Fibroblast of lung (primary cell): Measurements from ENCODE around the gene POC1B. TPM values are rescaled to one million over a fixed set of nuclear protein-coding genes. Genes with fewer than 3 reads are reported as not detected.

Experiments used
- DNase-seq, 2 donors: peaks; one replicate each; pipeline versions ENCODE4 v3.0.0 to v3.0.0-alpha.2; 2010; ENCODE audit warnings: low read depth in 2 of 2
- H2AFZ ChIP-seq: 2 replicates; pipeline ENCODE4 v1.5.1; 2012; ENCODE audit warnings: low read length, control low read depth, inconsistent platforms
- H3K27ac ChIP-seq: 2 replicates; pipeline ENCODE4 v1.5.1; 2011; ENCODE audit warnings: low read length, control low read depth; ENCODE audit not compliant: insufficient read depth
- H3K27me3 ChIP-seq: 2 replicates; pipeline ENCODE4 v1.5.1; 2011; ENCODE audit warnings: mild to moderate bottlenecking, low read length; ENCODE audit not compliant: control insufficient read depth, insufficient read depth
- H3K36me3 ChIP-seq: 2 replicates; pipeline ENCODE4 v1.5.1; 2011; ENCODE audit warnings: low read length; ENCODE audit not compliant: control insufficient read depth, insufficient read depth
- H3K4me1 ChIP-seq: 2 replicates; pipeline ENCODE4 v1.5.1; 2011; ENCODE audit warnings: low read length; ENCODE audit not compliant: control insufficient read depth, insufficient read depth; ENCODE audit errors: extremely low read depth
- H3K4me2 ChIP-seq: 2 replicates; pipeline ENCODE4 v1.5.1; 2011; ENCODE audit warnings: low read length, control low read depth; ENCODE audit not compliant: insufficient read depth; ENCODE audit errors: extremely low read depth
- H3K4me3 ChIP-seq, 4 experiments: fragments of 200-600 bp in 1 of 4; sonication (generic) in 1 of 4; replicated peaks in 1 of 4; 2 replicates each; pipeline ENCODE4 v1.5.1; 2011 to 2016; ENCODE audit warnings: low read length in 4 of 4, low read depth in 3 of 4, mild to moderate bottlenecking in 3 of 4, control low read depth in 2 of 4, inconsistent platforms in 1 of 4, mixed read lengths in 1 of 4; ENCODE audit not compliant: insufficient read depth in 1 of 4; ENCODE audit errors: control extremely low read depth in 1 of 4
- H3K79me2 ChIP-seq: 2 replicates; pipeline ENCODE4 v1.5.1; 2012; ENCODE audit warnings: mild to moderate bottlenecking, low read length, inconsistent platforms; ENCODE audit not compliant: control insufficient read depth, insufficient read depth
- H3K9ac ChIP-seq: 2 replicates; pipeline ENCODE4 v1.5.1; 2011; ENCODE audit warnings: mild to moderate bottlenecking, low read length, control low read depth; ENCODE audit not compliant: insufficient read depth
- H3K9me3 ChIP-seq: 2 replicates; pipeline ENCODE4 v1.5.1; 2012; ENCODE audit warnings: low read depth, low read length; ENCODE audit not compliant: control insufficient read depth, insufficient read depth
- H4K20me1 ChIP-seq: 2 replicates; pipeline ENCODE4 v1.5.1; 2011; ENCODE audit warnings: low read length; ENCODE audit not compliant: control insufficient read depth, insufficient read depth; ENCODE audit errors: extremely low read depth
- CTCF ChIP-seq, 2 donors: IDR thresholded peaks in 1 of 2; conservative IDR thresholded peaks in 1 of 2; 1 replicate in 1 of 2; 2 replicates in 1 of 2; pipeline ENCODE4 v1.5.1; 2011 to 2012; ENCODE audit warnings: low read length in 2 of 2, control low read depth in 1 of 2, inconsistent platforms in 1 of 2, low read depth in 1 of 2, mild to moderate bottlenecking in 1 of 2
- EZH2 ChIP-seq: IDR thresholded peaks from 2 replicates; pipeline ENCODE4 v1.5.1; 2012; ENCODE audit warnings: low read length, control low read depth, mild to moderate bottlenecking; ENCODE audit errors: missing control alignments
- polyA plus RNA-seq, 2 donors: library from polyadenylated mRNA; depleted of rRNA in 1 of 2; stranded (reverse) in 1 of 2; unstranded in 1 of 2; fragments of >200 nt; gene quantifications; 2 replicates each; pipeline ENCODE4 v1.2.1, GENCODE V29; 2011 to 2012; ENCODE audit warnings: missing spikeins in 1 of 2
- total RNA-seq: library from RNA; depleted of rRNA; stranded (reverse); fragments of >200 nt; gene quantifications from 2 replicates; pipeline ENCODE4 v1.2.1, GENCODE V29; 2014

Gene POC1B
- total and polyA plus RNA-seq, 2 donors (not counting 1 experiment from before 2014, with no cell fraction given): 10.2 to 16.7 TPM

- Histone ChIP-seq H3K9ac (no peak overlapping the region), H3K9me3 (no peaks in the 10 kb centered on the region), H4K20me1 (no peaks in the 10 kb centered on the region), H2AFZ (no peak overlapping the region), H3K27ac (no peak overlapping the region), H3K4me2 (no peak overlapping the region), H3K27me3 (no peaks in the 10 kb centered on the region), H3K79me2 (no peaks in the 10 kb centered on the region), H3K36me3 (no peaks in the 10 kb centered on the region), H3K4me3 (no peak overlapping the region), H3K4me1 (no peaks in the 10 kb centered on the region)
- no peak for DNase-seq
- no peak for TF ChIP-seq CTCF (conservative IDR thresholded peaks at IDR 0.05 in 1 of 2, IDR thresholded peaks at IDR 0.05 in 1 of 2; ENCODE audit: low read depth in 1 of 2, low read length in 2 of 2)
- TF ChIP-seq EZH2: no peak
Observed at GRCh38 chr12:89401433-89402058, 124.3 kb downstream of the POC1B start.

DNA sequence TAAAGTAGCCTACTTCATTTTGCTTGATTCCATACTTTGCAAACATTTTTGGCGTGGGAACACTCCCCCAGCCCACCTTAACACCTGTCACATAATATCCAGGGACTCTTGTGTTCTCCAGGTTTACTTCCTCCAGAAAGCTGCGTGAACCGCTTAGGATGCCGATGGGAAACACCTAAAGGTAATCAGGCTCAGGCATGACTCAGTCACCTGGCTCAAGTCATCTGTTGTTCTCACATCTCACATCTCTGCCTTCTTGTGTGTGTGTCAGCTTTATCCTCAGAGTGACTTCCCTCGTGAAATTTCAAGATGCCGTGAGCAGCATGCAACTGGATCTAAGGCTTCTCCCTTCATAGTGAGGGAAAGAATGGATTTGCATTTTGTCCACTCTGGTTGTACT is 125.4 kb downstream of the POC1B start:
- Histone ChIP-seq H3K27me3 (no peaks in the 10 kb centered on the region), H3K4me1 (no peaks in the 10 kb centered on the region), H3K27ac (no peak overlapping the region), H4K20me1 (no peaks in the 10 kb centered on the region), H3K4me3 (no peak overlapping the region), H3K9me3 (no peaks in the 10 kb centered on the region), H2AFZ (no peak overlapping the region), H3K4me2 (no peak overlapping the region), H3K79me2 (no peaks in the 10 kb centered on the region), H3K36me3 (no peaks in the 10 kb centered on the region), H3K9ac (no peak overlapping the region)
- TF ChIP-seq CTCF (conservative IDR thresholded peaks at IDR 0.05 in 1 of 2, IDR thresholded peaks at IDR 0.05 in 1 of 2; ENCODE audit: low read depth in 1 of 2, low read length in 2 of 2) (no peak), EZH2 (no peak)
- DNase-seq: no peak

DNA sequence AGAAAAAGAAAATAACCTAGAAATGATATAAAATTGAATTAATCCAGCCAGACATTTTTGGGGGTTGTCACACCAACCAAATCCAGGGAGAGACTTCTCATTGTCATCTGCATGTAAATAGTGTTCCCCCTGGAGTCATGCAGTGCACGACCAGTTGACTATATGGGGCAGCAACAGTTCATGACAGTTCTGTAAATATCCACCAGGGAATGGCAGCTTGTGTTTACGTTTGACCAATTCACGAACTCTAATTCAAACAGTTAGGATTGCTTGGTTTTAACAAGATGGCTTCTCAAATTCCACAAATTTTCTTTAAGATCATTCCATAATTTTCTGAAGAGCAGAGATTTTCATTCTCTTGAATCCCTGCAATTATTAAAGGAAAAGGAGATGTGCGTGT is 130.1 kb downstream of the POC1B start:
- Histone ChIP-seq H4K20me1 (no peaks in the 10 kb centered on the region), H3K4me1 (peaks cover 7% of the 10 kb centered on the region), H3K79me2 (no peaks in the 10 kb centered on the region), H3K27me3 (no peaks in the 10 kb centered on the region), H3K4me3 (no peak overlapping the region), H3K27ac (no peak overlapping the region), H3K9me3 (no peaks in the 10 kb centered on the region), H2AFZ (no peak overlapping the region), H3K36me3 (no peaks in the 10 kb centered on the region), H3K9ac (no peak overlapping the region), H3K4me2 (no peak overlapping the region)
- TF ChIP-seq EZH2: no peak
- no peak for TF ChIP-seq CTCF (conservative IDR thresholded peaks at IDR 0.05 in 1 of 2, IDR thresholded peaks at IDR 0.05 in 1 of 2; ENCODE audit: low read depth in 1 of 2, low read length in 2 of 2)
- no peak for DNase-seq
